OCI-LY1 (cell line): ENCODE data around the gene ZNHIT1.

Experiments
- EZH2 ChIP-seq: fragments of 200-600 bp; sonication (generic), shearing (Covaris generic); IDR thresholded peaks from 2 replicates; pipeline ENCODE4 v1.8.0; 2017; ENCODE audit warnings: borderline replicate concordance, mixed run types, mild to moderate bottlenecking, antibody characterized with exemption, low read length, moderate library complexity, mixed read lengths
- TF ChIP-seq, protein P1 (sequence below): fragments of 200-600 bp; sonication (generic), shearing (Covaris generic); IDR thresholded peaks from 2 replicates; pipeline ENCODE4 v1.5.1; 2017; ENCODE audit warnings: mild to moderate bottlenecking, antibody characterized with exemption, low read length, moderate library complexity, mixed read lengths

DNA sequence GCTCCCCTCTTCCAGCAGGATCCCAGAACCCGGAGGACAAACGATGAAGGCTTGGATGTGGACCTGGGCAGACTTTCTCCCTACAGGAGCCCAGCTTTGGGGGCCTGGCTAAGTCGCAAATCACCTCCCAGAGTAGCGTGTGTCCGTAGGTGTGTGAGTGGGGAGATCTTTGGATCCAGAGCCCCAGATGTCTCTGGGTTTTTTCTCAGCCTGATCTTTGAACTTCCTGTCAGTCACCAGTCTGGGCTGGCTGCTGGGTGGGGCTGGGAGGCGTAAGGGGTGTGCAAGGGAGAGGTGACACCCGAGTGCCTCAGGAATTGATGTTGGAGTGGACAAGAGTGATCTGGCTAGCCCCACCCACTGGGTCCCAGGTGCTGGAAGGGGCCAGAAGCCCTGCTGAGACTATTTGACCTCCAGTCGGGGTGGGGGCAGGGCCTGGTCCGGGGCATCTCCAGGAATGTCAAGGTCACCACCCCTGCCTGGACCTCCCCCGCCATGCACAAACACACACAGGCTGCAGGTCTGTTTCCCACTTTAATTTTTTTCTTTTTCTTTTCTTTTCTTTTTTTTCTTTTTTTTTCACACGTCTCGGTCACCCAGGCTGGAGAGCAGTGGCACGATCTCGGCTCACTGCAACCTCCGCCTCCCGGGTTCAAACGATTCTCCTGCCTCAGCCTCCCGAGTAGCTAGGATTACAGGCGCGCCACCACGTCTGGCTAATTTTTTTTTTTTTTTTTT, 16.9 kb upstream of the ZNHIT1 start, which contains the start of gene MOGAT3:
- TF ChIP-seq, protein P1, sequence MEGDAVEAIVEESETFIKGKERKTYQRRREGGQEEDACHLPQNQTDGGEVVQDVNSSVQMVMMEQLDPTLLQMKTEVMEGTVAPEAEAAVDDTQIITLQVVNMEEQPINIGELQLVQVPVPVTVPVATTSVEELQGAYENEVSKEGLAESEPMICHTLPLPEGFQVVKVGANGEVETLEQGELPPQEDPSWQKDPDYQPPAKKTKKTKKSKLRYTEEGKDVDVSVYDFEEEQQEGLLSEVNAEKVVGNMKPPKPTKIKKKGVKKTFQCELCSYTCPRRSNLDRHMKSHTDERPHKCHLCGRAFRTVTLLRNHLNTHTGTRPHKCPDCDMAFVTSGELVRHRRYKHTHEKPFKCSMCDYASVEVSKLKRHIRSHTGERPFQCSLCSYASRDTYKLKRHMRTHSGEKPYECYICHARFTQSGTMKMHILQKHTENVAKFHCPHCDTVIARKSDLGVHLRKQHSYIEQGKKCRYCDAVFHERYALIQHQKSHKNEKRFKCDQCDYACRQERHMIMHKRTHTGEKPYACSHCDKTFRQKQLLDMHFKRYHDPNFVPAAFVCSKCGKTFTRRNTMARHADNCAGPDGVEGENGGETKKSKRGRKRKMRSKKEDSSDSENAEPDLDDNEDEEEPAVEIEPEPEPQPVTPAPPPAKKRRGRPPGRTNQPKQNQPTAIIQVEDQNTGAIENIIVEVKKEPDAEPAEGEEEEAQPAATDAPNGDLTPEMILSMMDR = no peak
- no peak for TF ChIP-seq EZH2
